Kidney (tissue), 14 donors: ENCODE data around the gene L1CAM. TPM values are rescaled to one million over a fixed set of nuclear protein-coding genes. Genes with fewer than 3 reads are reported as not detected.

Experiments used
- DNase-seq, 5 donors: peaks; one replicate each; pipeline ENCODE4 v3.0.0-alpha.2; 2013 to 2020
- FAIRE-seq: peaks from 2 replicates; lab custom pipeline; 2012; peaks lifted over from hg19 to GRCh38; lab: Jason Lieb, UNC
- H3K27ac ChIP-seq, 2 donors: one replicate each; pipeline ENCODE4 v1.7.0; 2013; ENCODE audit warnings: low read depth in 2 of 2, low read length in 2 of 2, inconsistent platforms in 1 of 2
- H3K27me3 ChIP-seq: one replicate; pipeline ENCODE4 v1.7.1; 2013; ENCODE audit warnings: low read length, inconsistent platforms; ENCODE audit not compliant: control insufficient read depth, insufficient read depth
- H3K36me3 ChIP-seq, 3 donors: one replicate each; pipeline versions ENCODE4 v1.7.0 to v1.7.1; 2013; ENCODE audit warnings: low read length in 3 of 3, control low read depth in 1 of 3, inconsistent platforms in 1 of 3; ENCODE audit not compliant: insufficient read depth in 3 of 3, control insufficient read depth in 2 of 3
- H3K4me1 ChIP-seq, 3 donors: one replicate each; pipeline versions ENCODE4 v1.7.0 to v1.7.1; 2013; ENCODE audit warnings: low read length in 3 of 3, inconsistent platforms in 1 of 3, low read depth in 1 of 3; ENCODE audit not compliant: control insufficient read depth in 2 of 3, insufficient read depth in 2 of 3
- H3K4me3 ChIP-seq, 3 donors: one replicate each; pipeline versions ENCODE4 v1.7.0 to v1.8.1; 2013; ENCODE audit warnings: low read length in 3 of 3, control low read depth in 1 of 3, inconsistent platforms in 1 of 3
- H3K9ac ChIP-seq, 3 donors: one replicate each; pipeline versions ENCODE4 v1.7.0 to v1.7.1; 2013; ENCODE audit warnings: low read length in 3 of 3, control low read depth in 1 of 3, inconsistent platforms in 1 of 3
- H3K9me3 ChIP-seq, 3 donors: one replicate each; pipeline versions ENCODE4 v1.7.0 to v1.7.1; 2013; ENCODE audit warnings: low read length in 3 of 3, control low read depth in 1 of 3, inconsistent platforms in 1 of 3; ENCODE audit not compliant: control insufficient read depth in 2 of 3, insufficient read depth in 1 of 3
- CTCF ChIP-seq: IDR thresholded peaks from 3 replicates; pipeline ENCODE4 v1.5.1; 2012; ENCODE audit warnings: mild to moderate bottlenecking, moderate library complexity, borderline replicate concordance; ENCODE audit not compliant: insufficient read depth; ENCODE audit errors: extremely low read depth
- intact Hi-C: fragments of 100-400 bp; cut with DNase I; formaldehyde crosslinking; loops from one replicate; pipeline ENCODE4 v1.11.1; 2022
- polyA plus RNA-seq: library from polyadenylated mRNA; stranded (reverse); fragments of 350-450 nt; fragmentation: Illumina TruSeq; extraction: RNeasy Lipid Tissue Mini Kit (QIAGEN cat#74804); gene quantifications from one replicate; pipeline ENCODE4 v1.2.3, GENCODE V29; 2014; ENCODE audit warnings: low read depth, low replicate concordance; ENCODE audit not compliant: insufficient read depth
- total RNA-seq: library from RNA; stranded (reverse); fragmentation: NEBNext Ultra II Directional; extraction: Animal tissue kit (Norgen Biotek cat#: 25700); gene quantifications from one replicate; pipeline ENCODE4 v1.2.1, GENCODE V29; 2021
- donor health status: control.
- donor health status: control.
- donor health status: control.
- donor health status: control.
- donor health status: control.
- donor health status: DM: yes; HTN: yes; CAD: no.
- donor health status: Normal renal cell carcinoma (clear cell type).

Gene L1CAM
- total and polyA plus RNA-seq, 2 donors from 2014 or later, result 26.1 to 71.9 TPM

GRCh38 chrX:153871451-153871850 is 14.5 kb downstream of the L1CAM start:
- H3K4me1 ChIP-seq, result no peaks in the 10 kb centered on the region
- H3K27ac ChIP-seq, result no peak overlapping the region
- FAIRE-seq (no peak), DNase-seq (peak in 1 of 5 donors; percentile 22)
- no peak overlapping the region for H3K4me3 ChIP-seq
- intact Hi-C loops, result no loop called here
- no peak overlapping the region for H3K9ac ChIP-seq
- H3K36me3 ChIP-seq, result no peaks in the 10 kb centered on the region
- H3K9me3 ChIP-seq, result no peaks in the 10 kb centered on the region
- H3K27me3 ChIP-seq, result no peaks in the 10 kb centered on the region
- TF ChIP-seq CTCF, result no peak

- DNase-seq (peak in 1 of 5 donors; percentile 59), FAIRE-seq (no peak)
- Histone ChIP-seq H3K9ac (no peak overlapping the region), H3K4me1 (no peaks in the 10 kb centered on the region), H3K27ac (no peak overlapping the region), H3K9me3 (no peaks in the 10 kb centered on the region), H3K27me3 (no peaks in the 10 kb centered on the region), H3K36me3 (no peaks in the 10 kb centered on the region), H3K4me3 (no peak overlapping the region)
- TF ChIP-seq CTCF, result no peak
- intact Hi-C loops, result no loop called here
These were observed 15.1 kb downstream of the L1CAM start for GRCh38 chrX:153870791-153871360.

- Histone ChIP-seq H3K4me3 (no peak overlapping the region), H3K9me3 (no peaks in the 10 kb centered on the region), H3K27ac (no peak overlapping the region), H3K9ac (no peak overlapping the region), H3K27me3 (no peaks in the 10 kb centered on the region), H3K36me3 (no peaks in the 10 kb centered on the region), H3K4me1 (no peaks in the 10 kb centered on the region)
- DNase-seq, result no peak
- intact Hi-C loops, result no loop called here
- FAIRE-seq, result no peak
- TF ChIP-seq CTCF, result no peak
These were observed 15.7 kb downstream of the L1CAM start for GRCh38 chrX:153870288-153870690.
